Panc1 (cell line): ENCODE measurements around the gene SERAC1. TPM values are rescaled to one million over a fixed set of nuclear protein-coding genes. Genes with fewer than 3 reads are reported as not detected.
A peak's percentile ranks its signal among the peaks of the same experiment; 100 is the strongest.

Experiments used
- ATAC-seq: fragments of 200-7000 bp; cut with Tn5 transposase; 2 replicates; pipeline ENCODE4 v1.9.1; 2020; ENCODE audit warnings: mild to moderate bottlenecking, moderate library complexity
- BruUV-seq: library from RNA; stranded (reverse); fragments of 400-500 nt; replicated peaks from 2 replicates; lab custom pipeline; 2021; lab: Mats Ljungman, UMichigan
- CTCF ChIA-PET: fragments of 300-600 bp; sonication (Branson Sonifier 250); formaldehyde crosslinking; loops from one replicate; lab custom pipeline; 2022; ENCODE audit warnings: antibody characterized with exemption; lab: Charles Lee
- POLR2A ChIA-PET: fragments of 300-600 bp; sonication (Branson Sonifier 250); formaldehyde crosslinking; loops from one replicate; lab custom pipeline; 2022; ENCODE audit warnings: antibody characterized with exemption; lab: Charles Lee
- DNase-seq: peaks from one replicate; pipeline ENCODE4 v3.0.0-alpha.2; 2010; ENCODE audit warnings: low read depth, low spot score
- H3K27ac ChIP-seq: 2 replicates; pipeline ENCODE4 v1.5.1; 2011; ENCODE audit warnings: mild to moderate bottlenecking, low read length, inconsistent platforms
- H3K27me3 ChIP-seq: fragments of 200-500 bp; sonication (Bioruptor generic); 2 replicates; pipeline ENCODE4 v1.6.0; 2014; ENCODE audit warnings: low read length, inconsistent platforms; ENCODE audit not compliant: control insufficient read depth, insufficient read depth
- H3K36me3 ChIP-seq: fragments of 200-500 bp; sonication (Bioruptor generic); 2 replicates; pipeline ENCODE4 v1.5.1; 2014; ENCODE audit warnings: inconsistent platforms, mild to moderate bottlenecking, low read length, moderate library complexity; ENCODE audit not compliant: control insufficient read depth, insufficient read depth
- H3K4me1 ChIP-seq: 2 replicates; pipeline ENCODE4 v1.5.1; 2011; ENCODE audit warnings: inconsistent platforms, mild to moderate bottlenecking, low read length, moderate library complexity; ENCODE audit not compliant: control insufficient read depth, insufficient read depth
- H3K4me3 ChIP-seq, 2 experiments: 2 replicates each; pipeline ENCODE4 v1.5.1; 2011 to 2012; ENCODE audit warnings: low read depth in 2 of 2, low read length in 2 of 2, mild to moderate bottlenecking in 2 of 2, inconsistent platforms in 1 of 2, moderate library complexity in 1 of 2
- H3K9me3 ChIP-seq: fragments of 200-500 bp; sonication (Bioruptor generic); 2 replicates; pipeline ENCODE4 v1.5.1; 2014; ENCODE audit warnings: low read depth, mild to moderate bottlenecking, inconsistent platforms, low read length, moderate library complexity; ENCODE audit not compliant: control insufficient read depth, insufficient read depth
- CTCF ChIP-seq: fragments of 450-650 bp; IDR thresholded peaks from 2 replicates; pipeline ENCODE4 v1.5.1; 2017; ENCODE audit warnings: mild to moderate bottlenecking
- POLR2AphosphoS5 ChIP-seq: IDR thresholded peaks from 2 replicates; pipeline ENCODE4 v1.6.1; 2012; ENCODE audit warnings: mild to moderate bottlenecking, low read depth, low read length, moderate library complexity
- REST ChIP-seq, 2 experiments: IDR thresholded peaks; 2 replicates each; pipeline ENCODE4 v1.6.1; 2011 to 2012; ENCODE audit warnings: low read depth in 2 of 2, control low read depth in 1 of 2, low read length in 1 of 2, mild to moderate bottlenecking in 1 of 2, moderate library complexity in 1 of 2; ENCODE audit not compliant: insufficient read depth in 1 of 2
- SIN3A ChIP-seq: IDR thresholded peaks from 2 replicates; pipeline ENCODE4 v1.6.1; 2012; ENCODE audit warnings: low read depth, mild to moderate bottlenecking, low read length, moderate library complexity, borderline replicate concordance; ENCODE audit not compliant: insufficient read depth
- TCF7L2 ChIP-seq: IDR thresholded peaks from 2 replicates; pipeline ENCODE4 v1.6.1; 2011; ENCODE audit warnings: mild to moderate bottlenecking, low read depth, low read length, inconsistent platforms
- in situ Hi-C: cut with HindIII; loops from 2 replicates; pipeline ENCODE4 v1.10.0; 2016; ENCODE audit warnings: low sequenced_read_pairs, low pct_unique_long_range_greater_than_20kb
- intact Hi-C: fragments of 100-400 bp; cut with micrococcal nuclease; formaldehyde crosslinking; loops from one replicate; pipeline ENCODE4 v1.10.0; 2022; ENCODE audit not compliant: unreplicated experiment
- total RNA-seq: library from RNA; stranded (reverse); gene quantifications from one replicate; pipeline ENCODE4 v1.2.1, GENCODE V29; 2021; ENCODE audit not compliant: unreplicated experiment

SERAC1 gene
- total RNA-seq, 1 experiment from 2014 or later: 8.2 TPM

GRCh38 chr6:158115102-158115501, 53.0 kb downstream of the SERAC1 start:
- intact Hi-C loops (no loop called here), in situ Hi-C loops (no loop called here)
- Histone ChIP-seq H3K9me3 (no peaks in the 10 kb centered on the region), H3K4me1 (no peaks in the 10 kb centered on the region), H3K4me3 (no peak overlapping the region), H3K36me3 (peaks cover 3% of the 10 kb centered on the region; the same call in 1 of the 2 replicates), H3K27me3 (no peaks in the 10 kb centered on the region), H3K27ac (no peak overlapping the region)
- BruUV-seq: no TSS peak
- TF ChIP-seq POLR2AphosphoS5: no peak
- no peak for TF ChIP-seq TCF7L2
- no peak for TF ChIP-seq SIN3A
- no peak for TF ChIP-seq CTCF
- no peak for TF ChIP-seq REST (IDR thresholded peaks at IDR 0.05; ENCODE audit: insufficient read depth in 1 of 2, low read depth in 2 of 2, low read length in 1 of 2)
- ATAC-seq (peak; percentile 59), DNase-seq (no peak)
- ChIA-PET POLR2A (no interaction called here), CTCF (interaction anchor here (0.6 kb wide), 1 partner anchor 50 kb away, joined by 3 read pairs; no protein-coding TSS in a partner anchor)

GRCh38 chr6:158113802-158114201, 54.3 kb downstream of the SERAC1 start:
- ATAC-seq: no peak
- intact Hi-C loops: no loop called here
- Histone ChIP-seq H3K27me3 (no peaks in the 10 kb centered on the region), H3K27ac (no peak overlapping the region), H3K9me3 (no peaks in the 10 kb centered on the region), H3K36me3 (peaks cover 3% of the 10 kb centered on the region; the same call in 1 of the 2 replicates), H3K4me3 (no peak overlapping the region), H3K4me1 (no peaks in the 10 kb centered on the region)
- TF ChIP-seq TCF7L2 (no peak), SIN3A (no peak), POLR2AphosphoS5 (no peak), REST (IDR thresholded peaks at IDR 0.05; ENCODE audit: insufficient read depth in 1 of 2, low read depth in 2 of 2, low read length in 1 of 2) (no peak), CTCF (no peak)
- ChIA-PET CTCF (no interaction called here), POLR2A (no interaction called here)
- in situ Hi-C loops: no loop called here
- no TSS peak for BruUV-seq
- no peak for DNase-seq
